Hepatocyte (in vitro differentiated cells): ENCODE data around the gene PI4K2A. TPM values are rescaled to one million over a fixed set of nuclear protein-coding genes. Genes with fewer than 3 reads are reported as not detected.

Experiments
- DNase-seq: peaks from one replicate; pipeline ENCODE4 v3.0.0-alpha.2; 2016; ENCODE audit warnings: low spot score
- H2AFZ ChIP-seq: fragments of 200-600 bp; sonication (generic); 2 replicates; pipeline ENCODE4 v1.6.0; 2016; ENCODE audit warnings: antibody characterized with exemption, mild to moderate bottlenecking
- H3K27ac ChIP-seq: fragments of 200-600 bp; sonication (generic); 2 replicates; pipeline ENCODE4 v1.5.1; 2016; ENCODE audit warnings: mild to moderate bottlenecking
- H3K27me3 ChIP-seq: fragments of 200-600 bp; sonication (generic); 2 replicates; pipeline ENCODE4 v1.6.1; 2016
- H3K36me3 ChIP-seq: fragments of 200-600 bp; sonication (generic); replicated peaks from 2 replicates; pipeline ENCODE4 v1.5.1; 2016; ENCODE audit warnings: low read depth; ENCODE audit not compliant: insufficient read depth
- H3K4me1 ChIP-seq: fragments of 200-600 bp; sonication (generic); 2 replicates; pipeline ENCODE4 v1.5.1; 2016; ENCODE audit warnings: mild to moderate bottlenecking, moderate library complexity; ENCODE audit not compliant: insufficient read depth
- H3K4me2 ChIP-seq: fragments of 200-600 bp; sonication (generic); 2 replicates; pipeline ENCODE4 v1.6.0; 2016
- H3K4me3 ChIP-seq: fragments of 200-600 bp; sonication (generic); 2 replicates; pipeline ENCODE4 v1.5.1; 2016; ENCODE audit warnings: mild to moderate bottlenecking
- H3K79me2 ChIP-seq: fragments of 200-600 bp; sonication (generic); 2 replicates; pipeline ENCODE4 v1.6.0; 2017; ENCODE audit warnings: mild to moderate bottlenecking
- H3K9me2 ChIP-seq: fragments of 200-600 bp; sonication (generic); replicated peaks from 2 replicates; pipeline ENCODE4 v1.6.0; 2017; ENCODE audit warnings: mild to moderate bottlenecking; ENCODE audit not compliant: insufficient read depth
- H3K9me3 ChIP-seq: fragments of 200-600 bp; sonication (generic); 2 replicates; pipeline ENCODE4 v1.5.1; 2016; ENCODE audit warnings: low read depth, mild to moderate bottlenecking
- H4K20me1 ChIP-seq: fragments of 200-600 bp; sonication (generic); 2 replicates; pipeline ENCODE4 v1.6.0; 2016; ENCODE audit warnings: mild to moderate bottlenecking; ENCODE audit not compliant: insufficient read depth, poor library complexity, severe bottlenecking
- CTCF ChIP-seq: fragments of 200-600 bp; sonication (generic); IDR thresholded peaks from 2 replicates; pipeline ENCODE4 v1.5.1; 2016; ENCODE audit warnings: antibody characterized with exemption, mild to moderate bottlenecking; ENCODE audit not compliant: poor library complexity
- EZH2 ChIP-seq: fragments of 200-600 bp; sonication (generic); IDR thresholded peaks from 2 replicates; pipeline ENCODE4 v1.6.1; 2016; ENCODE audit warnings: antibody characterized with exemption, mild to moderate bottlenecking, borderline replicate concordance
- EZH2phosphoT487 ChIP-seq: fragments of 200-600 bp; sonication (generic); IDR thresholded peaks from one replicate; pipeline ENCODE4 v1.6.1; 2018; ENCODE audit warnings: antibody characterized with exemption, mild to moderate bottlenecking, low read depth, moderate library complexity; ENCODE audit not compliant: unreplicated experiment, severe bottlenecking
- WGBS: methylation state at CpG from one replicate; pipeline ENCODE4 v1.1.6; 2016; ENCODE audit warnings: low lambda C conversion rate; ENCODE audit errors: missing lambda C conversion rate; 5-methylcytosine and 5-hydroxymethylcytosine counted together
- polyA plus RNA-seq: library from polyadenylated mRNA; unstranded; fragments of >200 nt; fragmentation: Nextera tagmentation; extraction: Ambion mirVana; gene quantifications from 2 replicates; pipeline ENCODE4 v1.2.1, GENCODE V29; 2016
- total RNA-seq: library from RNA; depleted of rRNA; stranded (reverse); fragments of >200 nt; gene quantifications from 2 replicates; pipeline ENCODE4 v1.2.3, GENCODE V29; 2014

The PI4K2A gene
- total and polyA plus RNA-seq, 2 experiments from 2014 or later: 22.4 to 25.9 TPM

DNA sequence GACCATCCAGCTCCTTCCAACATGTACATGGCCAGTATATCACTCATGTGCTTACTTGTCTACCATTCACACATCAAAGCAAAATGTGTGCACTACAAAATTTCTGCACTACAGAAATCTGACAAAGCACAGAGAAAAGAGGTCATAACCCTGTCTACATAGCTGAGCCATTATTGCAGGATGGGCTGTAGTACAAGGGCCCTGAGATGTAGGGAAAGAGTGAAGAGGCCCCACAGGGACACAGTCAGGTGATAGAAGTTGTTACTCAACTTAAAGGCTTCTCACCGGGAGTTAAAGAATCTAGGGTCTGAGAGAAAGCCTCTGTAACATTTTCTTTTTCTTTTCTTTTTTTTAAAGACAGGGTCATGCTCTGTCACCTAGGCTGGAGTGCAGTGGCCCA is 29.1 kb downstream of the PI4K2A start:
- WGBS: 35% methylated on average over 1 of the region's 1 CpG
- Histone ChIP-seq H4K20me1 (no peaks in the 10 kb centered on the region), H2AFZ (no peak overlapping the region), H3K79me2 (peaks cover 3% of the 10 kb centered on the region), H3K4me2 (no peak overlapping the region), H3K4me3 (no peak overlapping the region), H3K27me3 (no peaks in the 10 kb centered on the region), H3K4me1 (peaks cover 24% of the 10 kb centered on the region), H3K27ac (peak overlapping the region; percentile 64), H3K9me2 (no peaks in the 10 kb centered on the region), H3K9me3 (no peaks in the 10 kb centered on the region), H3K36me3 (no peaks in the 10 kb centered on the region)
- no peak for DNase-seq
- no peak for TF ChIP-seq EZH2

DNA sequence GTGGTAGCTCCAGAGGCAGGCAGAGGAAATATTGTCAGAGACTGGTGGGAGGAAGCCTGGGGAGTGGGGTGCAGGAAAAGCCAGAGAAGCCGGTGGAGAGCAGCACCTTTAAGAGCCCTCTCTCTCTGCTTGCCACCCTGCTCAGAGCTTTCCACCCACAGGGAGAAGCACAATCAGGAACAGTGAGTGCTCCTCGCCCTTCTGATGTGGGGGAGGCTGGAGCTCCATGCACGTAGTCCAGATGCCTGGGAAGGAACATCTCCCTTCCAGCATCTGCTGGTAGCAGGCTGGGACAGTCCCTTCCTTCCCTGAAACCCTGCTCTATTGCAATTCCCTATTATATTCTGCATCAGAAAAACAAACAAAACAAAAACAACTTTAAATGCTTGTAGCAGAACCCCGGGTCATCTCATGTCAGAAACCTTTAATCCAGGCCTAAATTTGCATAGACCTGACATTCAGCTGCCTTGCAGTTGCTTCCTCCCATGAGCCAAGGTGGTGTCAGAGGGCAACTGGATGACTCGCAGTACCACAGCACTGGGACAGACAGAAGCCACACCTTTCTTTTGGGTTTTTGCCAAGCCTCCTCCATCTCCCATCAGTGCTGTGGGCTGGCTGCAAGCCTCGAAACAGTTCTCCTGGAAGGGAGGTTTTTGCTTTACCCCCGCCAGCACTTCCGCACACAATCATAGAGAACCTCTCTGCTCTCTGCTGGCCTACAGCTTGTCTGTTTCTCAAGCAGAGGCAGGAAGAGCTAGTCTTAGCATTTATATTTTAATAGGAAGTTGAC is 33.5 kb downstream of the PI4K2A start:
- no peaks in the 10 kb centered on the region for H3K36me3 ChIP-seq

DNA sequence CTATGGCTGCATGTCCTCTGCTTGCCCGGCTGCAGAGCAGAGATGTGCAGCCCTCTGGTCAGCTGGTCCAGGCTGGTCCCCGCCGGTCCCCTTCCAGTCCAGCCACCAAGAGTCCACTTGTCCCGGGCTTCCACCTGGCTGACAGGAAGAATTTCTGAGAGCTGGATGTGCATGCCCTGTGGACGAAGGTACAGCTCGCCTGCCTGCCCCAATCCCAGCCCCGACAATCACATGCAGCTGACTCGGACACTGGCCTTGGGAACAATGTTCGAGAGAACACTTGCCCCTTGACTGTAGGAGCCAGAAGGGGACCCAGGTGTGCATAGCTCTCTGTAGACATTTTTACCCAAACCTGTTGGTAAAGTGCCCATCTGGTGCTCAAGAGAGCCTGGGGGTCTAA is 34.8 kb downstream of the PI4K2A start:
- Histone ChIP-seq H3K4me3 (no peak overlapping the region), H3K27me3 (no peaks in the 10 kb centered on the region), H3K4me2 (no peak overlapping the region), H2AFZ (no peak overlapping the region), H3K4me1 (no peaks in the 10 kb centered on the region), H3K9me3 (no peaks in the 10 kb centered on the region), H3K27ac (peak overlapping the region; percentile 40), H3K79me2 (peaks cover 4% of the 10 kb centered on the region), H3K9me2 (no peaks in the 10 kb centered on the region), H4K20me1 (no peaks in the 10 kb centered on the region), H3K36me3 (no peaks in the 10 kb centered on the region)
- 97% methylated on average over 9 of the region's 9 CpGs for WGBS
- DNase-seq: no peak
- TF ChIP-seq CTCF (no peak), EZH2 (no peak), EZH2phosphoT487 (no peak)

More for the DNA sequence above, 33.5 kb downstream of the PI4K2A start:
- 89% methylated on average over 8 of the region's 8 CpGs for WGBS
- Histone ChIP-seq H3K9me2 (no peaks in the 10 kb centered on the region), H4K20me1 (no peaks in the 10 kb centered on the region), H3K4me2 (no peak overlapping the region), H3K79me2 (no peaks in the 10 kb centered on the region), H3K4me3 (no peak overlapping the region), H3K9me3 (no peaks in the 10 kb centered on the region), H2AFZ (no peak overlapping the region), H3K4me1 (no peaks in the 10 kb centered on the region), H3K27ac (no peak overlapping the region), H3K27me3 (no peaks in the 10 kb centered on the region)
- TF ChIP-seq EZH2phosphoT487 (no peak), EZH2 (no peak), CTCF (no peak)
- DNase-seq: no peak

DNA sequence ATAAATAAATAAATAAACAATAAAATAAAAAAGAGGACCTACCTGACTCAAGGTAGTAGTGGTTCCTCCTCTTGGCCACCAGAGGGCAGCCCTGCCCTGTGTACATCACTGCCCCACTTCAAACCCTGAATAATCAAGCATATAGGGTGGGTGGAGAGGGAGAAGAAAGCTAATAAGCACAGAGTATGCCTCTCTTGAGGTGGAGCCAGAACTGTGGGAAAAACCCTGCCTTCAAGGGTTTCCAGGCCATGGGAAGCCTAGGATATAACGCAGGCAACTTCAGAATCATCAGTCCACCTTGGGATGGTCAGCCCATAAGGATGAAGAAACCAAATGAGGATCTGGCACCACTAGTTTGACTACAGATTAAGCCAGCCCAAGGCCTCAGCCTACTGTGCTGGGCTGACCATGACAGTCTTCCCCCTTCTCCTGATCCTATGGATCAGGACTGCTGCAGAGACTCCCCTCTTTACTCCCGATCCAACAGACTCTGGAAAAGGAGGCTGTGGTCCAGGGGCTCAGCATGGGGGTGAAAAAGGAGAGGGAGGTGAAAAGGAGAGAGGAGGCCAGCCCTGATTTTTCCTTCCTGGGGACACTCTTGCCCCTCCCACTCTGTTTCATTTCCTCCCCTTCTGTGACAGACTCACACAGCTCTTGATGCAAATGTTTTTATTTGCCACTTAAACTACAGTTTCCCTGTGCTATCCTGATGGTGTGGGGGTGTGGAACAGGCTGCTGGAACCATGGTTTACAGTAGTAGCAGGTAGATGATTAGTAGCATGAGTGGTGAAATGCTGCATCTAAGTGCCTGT is 36.5 kb downstream of the PI4K2A start:
- no peaks in the 10 kb centered on the region for H4K20me1 ChIP-seq
- WGBS: 97% methylated on average over 2 of the region's 2 CpGs
- no peak overlapping the region for H3K4me2 ChIP-seq
- H3K4me3 ChIP-seq: no peak overlapping the region
- H3K9me2 ChIP-seq: no peaks in the 10 kb centered on the region
- peaks cover 20% of the 10 kb centered on the region for H3K79me2 ChIP-seq
- DNase-seq: peak; percentile 78
- H3K27ac ChIP-seq: peak overlapping the region; percentile 24
- H3K27me3 ChIP-seq: no peaks in the 10 kb centered on the region
- no peaks in the 10 kb centered on the region for H3K36me3 ChIP-seq
- H3K4me1 ChIP-seq: peaks cover 3% of the 10 kb centered on the region
- no peaks in the 10 kb centered on the region for H3K9me3 ChIP-seq
- TF ChIP-seq EZH2 (no peak), EZH2phosphoT487 (no peak), CTCF (peak; percentile 85)
- H2AFZ ChIP-seq: no peak overlapping the region
